Measurements from ENCODE around the gene PCMT1. TPM values are rescaled to one million over a fixed set of nuclear protein-coding genes. Genes with fewer than 3 reads are reported as not detected.
A peak's percentile ranks its signal among the peaks of the same experiment; 100 is the strongest.

PCMT1 gene
- total and polyA plus RNA-seq, 2 of the 13 experiments (the other 11 are each of a cell fraction or from before 2014, with no cell fraction given), result 112 to 169 TPM

- TF ChIP-seq, protein P1, sequence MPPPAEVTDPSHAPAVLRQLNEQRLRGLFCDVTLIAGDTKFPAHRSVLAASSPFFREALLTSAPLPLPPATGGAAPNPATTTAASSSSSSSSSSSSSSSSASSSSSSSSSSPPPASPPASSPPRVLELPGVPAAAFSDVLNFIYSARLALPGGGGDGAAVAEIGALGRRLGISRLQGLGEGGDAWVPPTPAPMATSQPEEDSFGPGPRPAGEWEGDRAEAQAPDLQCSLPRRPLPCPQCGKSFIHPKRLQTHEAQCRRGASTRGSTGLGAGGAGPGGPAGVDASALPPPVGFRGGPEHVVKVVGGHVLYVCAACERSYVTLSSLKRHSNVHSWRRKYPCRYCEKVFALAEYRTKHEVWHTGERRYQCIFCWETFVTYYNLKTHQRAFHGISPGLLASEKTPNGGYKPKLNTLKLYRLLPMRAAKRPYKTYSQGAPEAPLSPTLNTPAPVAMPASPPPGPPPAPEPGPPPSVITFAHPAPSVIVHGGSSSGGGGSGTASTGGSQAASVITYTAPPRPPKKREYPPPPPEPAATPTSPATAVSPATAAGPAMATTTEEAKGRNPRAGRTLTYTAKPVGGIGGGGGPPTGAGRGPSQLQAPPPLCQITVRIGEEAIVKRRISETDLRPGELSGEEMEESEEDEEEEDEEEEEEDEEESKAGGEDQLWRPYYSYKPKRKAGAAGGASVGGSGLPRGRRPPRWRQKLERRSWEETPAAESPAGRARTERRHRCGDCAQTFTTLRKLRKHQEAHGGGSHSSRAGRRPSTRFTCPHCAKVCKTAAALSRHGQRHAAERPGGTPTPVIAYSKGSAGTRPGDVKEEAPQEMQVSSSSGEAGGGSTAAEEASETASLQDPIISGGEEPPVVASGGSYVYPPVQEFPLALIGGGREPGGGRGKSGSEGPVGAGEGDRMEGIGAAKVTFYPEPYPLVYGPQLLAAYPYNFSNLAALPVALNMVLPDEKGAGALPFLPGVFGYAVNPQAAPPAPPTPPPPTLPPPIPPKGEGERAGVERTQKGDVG (CRISPR knock-in tag; IDR thresholded peaks at IDR 0.05; ENCODE audit: borderline replicate concordance), result peak; percentile 79; the same call in 1 of the 2 replicates
- TF ChIP-seq, protein P2, sequence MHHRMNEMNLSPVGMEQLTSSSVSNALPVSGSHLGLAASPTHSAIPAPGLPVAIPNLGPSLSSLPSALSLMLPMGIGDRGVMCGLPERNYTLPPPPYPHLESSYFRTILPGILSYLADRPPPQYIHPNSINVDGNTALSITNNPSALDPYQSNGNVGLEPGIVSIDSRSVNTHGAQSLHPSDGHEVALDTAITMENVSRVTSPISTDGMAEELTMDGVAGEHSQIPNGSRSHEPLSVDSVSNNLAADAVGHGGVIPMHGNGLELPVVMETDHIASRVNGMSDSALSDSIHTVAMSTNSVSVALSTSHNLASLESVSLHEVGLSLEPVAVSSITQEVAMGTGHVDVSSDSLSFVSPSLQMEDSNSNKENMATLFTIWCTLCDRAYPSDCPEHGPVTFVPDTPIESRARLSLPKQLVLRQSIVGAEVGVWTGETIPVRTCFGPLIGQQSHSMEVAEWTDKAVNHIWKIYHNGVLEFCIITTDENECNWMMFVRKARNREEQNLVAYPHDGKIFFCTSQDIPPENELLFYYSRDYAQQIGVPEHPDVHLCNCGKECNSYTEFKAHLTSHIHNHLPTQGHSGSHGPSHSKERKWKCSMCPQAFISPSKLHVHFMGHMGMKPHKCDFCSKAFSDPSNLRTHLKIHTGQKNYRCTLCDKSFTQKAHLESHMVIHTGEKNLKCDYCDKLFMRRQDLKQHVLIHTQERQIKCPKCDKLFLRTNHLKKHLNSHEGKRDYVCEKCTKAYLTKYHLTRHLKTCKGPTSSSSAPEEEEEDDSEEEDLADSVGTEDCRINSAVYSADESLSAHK (CRISPR knock-in tag; IDR thresholded peaks at IDR 0.05; ENCODE audit: borderline replicate concordance), result no peak
- TF ChIP-seq FOSL2 (CRISPR knock-in tag; IDR thresholded peaks at IDR 0.05) (no peak; the same call in 1 of the 2 replicates), ZNF501 (CRISPR knock-in tag; IDR thresholded peaks at IDR 0.05) (peak; percentile 90), SRSF9 (IDR thresholded peaks at IDR 0.05; ENCODE audit: borderline replicate concordance, insufficient read depth, low read depth, low read length, poor library complexity, severe bottlenecking) (no peak), RFX1 (IDR thresholded peaks at IDR 0.05) (no peak), TCF12 (IDR thresholded peaks at IDR 0.05) (no peak), TCF12 (CRISPR knock-in tag; IDR thresholded peaks at IDR 0.05) (peak; percentile 13; the same call in 1 of the 2 replicates), ZFP91 (CRISPR knock-in tag; IDR thresholded peaks at IDR 0.05; ENCODE audit: borderline replicate concordance) (peak; percentile 89), ZNF782 (CRISPR knock-in tag; IDR thresholded peaks at IDR 0.05; ENCODE audit: borderline replicate concordance) (no peak; the same call in 1 of the 2 replicates), SUZ12 (IDR thresholded peaks at IDR 0.05; ENCODE audit: low read depth, low read length) (peak; percentile 53; the same call in 1 of the 2 replicates), MIXL1 (CRISPR knock-in tag; IDR thresholded peaks at IDR 0.05) (no peak), BCLAF1 (IDR thresholded peaks at IDR 0.05) (no peak)
- TF ChIP-seq, protein P3, sequence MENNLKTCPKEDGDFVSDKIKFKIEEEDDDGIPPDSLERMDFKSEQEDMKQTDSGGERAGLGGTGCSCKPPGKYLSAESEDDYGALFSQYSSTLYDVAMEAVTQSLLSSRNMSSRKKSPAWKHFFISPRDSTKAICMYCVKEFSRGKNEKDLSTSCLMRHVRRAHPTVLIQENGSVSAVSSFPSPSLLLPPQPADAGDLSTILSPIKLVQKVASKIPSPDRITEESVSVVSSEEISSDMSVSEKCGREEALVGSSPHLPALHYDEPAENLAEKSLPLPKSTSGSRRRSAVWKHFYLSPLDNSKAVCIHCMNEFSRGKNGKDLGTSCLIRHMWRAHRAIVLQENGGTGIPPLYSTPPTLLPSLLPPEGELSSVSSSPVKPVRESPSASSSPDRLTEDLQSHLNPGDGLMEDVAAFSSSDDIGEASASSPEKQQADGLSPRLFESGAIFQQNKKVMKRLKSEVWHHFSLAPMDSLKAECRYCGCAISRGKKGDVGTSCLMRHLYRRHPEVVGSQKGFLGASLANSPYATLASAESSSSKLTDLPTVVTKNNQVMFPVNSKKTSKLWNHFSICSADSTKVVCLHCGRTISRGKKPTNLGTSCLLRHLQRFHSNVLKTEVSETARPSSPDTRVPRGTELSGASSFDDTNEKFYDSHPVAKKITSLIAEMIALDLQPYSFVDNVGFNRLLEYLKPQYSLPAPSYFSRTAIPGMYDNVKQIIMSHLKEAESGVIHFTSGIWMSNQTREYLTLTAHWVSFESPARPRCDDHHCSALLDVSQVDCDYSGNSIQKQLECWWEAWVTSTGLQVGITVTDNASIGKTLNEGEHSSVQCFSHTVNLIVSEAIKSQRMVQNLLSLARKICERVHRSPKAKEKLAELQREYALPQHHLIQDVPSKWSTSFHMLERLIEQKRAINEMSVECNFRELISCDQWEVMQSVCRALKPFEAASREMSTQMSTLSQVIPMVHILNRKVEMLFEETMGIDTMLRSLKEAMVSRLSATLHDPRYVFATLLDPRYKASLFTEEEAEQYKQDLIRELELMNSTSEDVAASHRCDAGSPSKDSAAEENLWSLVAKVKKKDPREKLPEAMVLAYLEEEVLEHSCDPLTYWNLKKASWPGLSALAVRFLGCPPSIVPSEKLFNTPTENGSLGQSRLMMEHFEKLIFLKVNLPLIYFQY (CRISPR knock-in tag; IDR thresholded peaks at IDR 0.05; ENCODE audit: borderline replicate concordance), result peak; percentile 73; the same call in 1 of the 2 replicates
Measured at GRCh38 chr6:149749594-149750135, at the start of gene PCMT1 (continued).
